ENCODE data around the gene KCNN4.

- TF ChIP-seq CTCF (conservative IDR thresholded peaks at IDR 0.05; ENCODE audit: low read length): no peak
- TF ChIP-seq EZH2phosphoT487 (IDR thresholded peaks at IDR 0.05; ENCODE audit: borderline replicate concordance, low read depth, low read length): no peak
These were observed 3.6 kb upstream of the KCNN4 start for GRCh38 chr19:43784241-43784980.
